ENCODE measurements around the gene DHX35.

GRCh38 chr20:39049148-39049547 lies 87.0 kb downstream of the DHX35 start:
- TF ChIP-seq SP1 (IDR thresholded peaks at IDR 0.05) (no peak), FOXM1 (IDR thresholded peaks at IDR 0.05; ENCODE audit: borderline replicate concordance) (no peak), BHLHE40 (IDR thresholded peaks at IDR 0.05; ENCODE audit: borderline replicate concordance) (no peak), ARNT (IDR thresholded peaks at IDR 0.05) (no peak), CTBP1 (IDR thresholded peaks at IDR 0.05; ENCODE audit: borderline replicate concordance) (no peak), HDGF (IDR thresholded peaks at IDR 0.05; ENCODE audit: borderline replicate concordance) (no peak), FOXK2 (IDR thresholded peaks at IDR 0.05) (no peak)
